GM18909 (cell line): ENCODE measurements around the gene SLC39A11.
"Not testable (repeated sequence)": the region's sequence is repeated elsewhere in the genome, so short reads cannot be mapped to it uniquely, and the experiment has no call there.

Experiments
- ATAC-seq: cut with Tn5 transposase; IDR thresholded peaks from one replicate; pipeline ENCODE4 v1.9.1; 2021; ENCODE audit warnings: mild to moderate bottlenecking; ENCODE audit not compliant: unreplicated experiment, poor library complexity

SLC39A11 gene

GRCh38 chr17:73083432-73083831 lies 9.1 kb downstream of the SLC39A11 start:
- ATAC-seq, result no peak

GRCh38 chr17:73074566-73074965 lies 17.9 kb downstream of the SLC39A11 start:
- ATAC-seq, result no peak

- ATAC-seq, result no peak
These were observed 20.1 kb downstream of the SLC39A11 start for GRCh38 chr17:73072219-73072962.

- no peak for ATAC-seq
These were observed 21.2 kb downstream of the SLC39A11 start for GRCh38 chr17:73071066-73071999.

GRCh38 chr17:73069841-73070240 lies 22.6 kb downstream of the SLC39A11 start:
- ATAC-seq, result no peak

GRCh38 chr17:73069164-73069770 lies 23.2 kb downstream of the SLC39A11 start:
- ATAC-seq, result no peak

- ATAC-seq, result no peak
These were observed 23.9 kb downstream of the SLC39A11 start for GRCh38 chr17:73068322-73069153.

- not testable (repeated sequence) for ATAC-seq
These were observed 24.8 kb downstream of the SLC39A11 start for GRCh38 chr17:73067699-73068098.

GRCh38 chr17:73067075-73067474 lies 25.4 kb downstream of the SLC39A11 start:
- no peak for ATAC-seq

- no peak for ATAC-seq
These were observed 26.2 kb downstream of the SLC39A11 start for GRCh38 chr17:73066148-73066884.

- ATAC-seq, result no peak
These were observed 27.1 kb downstream of the SLC39A11 start for GRCh38 chr17:73065376-73065775.

GRCh38 chr17:73064084-73064938 lies 28.2 kb downstream of the SLC39A11 start:
- no peak for ATAC-seq

GRCh38 chr17:73062726-73063125 lies 29.8 kb downstream of the SLC39A11 start:
- ATAC-seq, result no peak

GRCh38 chr17:73061161-73061560 lies 31.3 kb downstream of the SLC39A11 start:
- no peak for ATAC-seq

- ATAC-seq, result no peak
These were observed 31.8 kb downstream of the SLC39A11 start for GRCh38 chr17:73060721-73061120.

- not testable (repeated sequence) for ATAC-seq
These were observed 32.8 kb downstream of the SLC39A11 start for GRCh38 chr17:73059713-73060112.

GRCh38 chr17:73058022-73058421 lies 34.5 kb downstream of the SLC39A11 start:
- no peak for ATAC-seq

- no peak for ATAC-seq
These were observed 35.3 kb downstream of the SLC39A11 start for GRCh38 chr17:73057196-73057595.
